WI38 (cell line): ENCODE results near the gene CTRB1.

Experiments
- H3K4me3 ChIP-seq: 2 replicates; pipeline ENCODE4 v1.5.1; 2011; ENCODE audit warnings: low read depth, mild to moderate bottlenecking, control low read depth, low read length
- CTCF ChIP-seq: IDR thresholded peaks from 2 replicates; pipeline ENCODE4 v1.5.1; 2012; ENCODE audit warnings: low read depth, mild to moderate bottlenecking, control low read depth, low read length

The CTRB1 gene

DNA sequence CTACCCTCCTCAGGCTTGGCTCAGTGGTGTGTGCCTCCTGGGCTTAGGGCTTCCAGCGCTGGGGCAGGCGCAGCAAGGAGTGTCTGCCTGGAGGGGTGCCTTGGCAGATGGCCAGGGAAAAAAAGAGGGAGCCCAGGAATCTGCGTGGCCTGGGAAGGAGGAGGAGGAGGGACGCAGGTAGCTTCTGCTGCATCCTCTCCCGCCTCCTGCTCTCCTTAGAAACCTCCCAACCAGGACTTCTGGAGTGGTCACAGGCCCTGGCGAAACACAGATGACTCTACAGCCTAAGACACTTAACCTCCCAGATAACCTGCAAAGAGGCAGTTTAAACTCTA is 40.0 kb downstream of the CTRB1 start:
- H3K4me3 ChIP-seq = no peak overlapping the region
- no peak for TF ChIP-seq CTCF

GRCh38 chr16:75260851-75261589 is 42.2 kb downstream of the CTRB1 start:
- no peak overlapping the region for H3K4me3 ChIP-seq
- TF ChIP-seq CTCF = no peak

- H3K4me3 ChIP-seq = no peak overlapping the region
- TF ChIP-seq CTCF = no peak
Measured at GRCh38 chr16:75261590-75262078, 42.8 kb downstream of the CTRB1 start.

DNA sequence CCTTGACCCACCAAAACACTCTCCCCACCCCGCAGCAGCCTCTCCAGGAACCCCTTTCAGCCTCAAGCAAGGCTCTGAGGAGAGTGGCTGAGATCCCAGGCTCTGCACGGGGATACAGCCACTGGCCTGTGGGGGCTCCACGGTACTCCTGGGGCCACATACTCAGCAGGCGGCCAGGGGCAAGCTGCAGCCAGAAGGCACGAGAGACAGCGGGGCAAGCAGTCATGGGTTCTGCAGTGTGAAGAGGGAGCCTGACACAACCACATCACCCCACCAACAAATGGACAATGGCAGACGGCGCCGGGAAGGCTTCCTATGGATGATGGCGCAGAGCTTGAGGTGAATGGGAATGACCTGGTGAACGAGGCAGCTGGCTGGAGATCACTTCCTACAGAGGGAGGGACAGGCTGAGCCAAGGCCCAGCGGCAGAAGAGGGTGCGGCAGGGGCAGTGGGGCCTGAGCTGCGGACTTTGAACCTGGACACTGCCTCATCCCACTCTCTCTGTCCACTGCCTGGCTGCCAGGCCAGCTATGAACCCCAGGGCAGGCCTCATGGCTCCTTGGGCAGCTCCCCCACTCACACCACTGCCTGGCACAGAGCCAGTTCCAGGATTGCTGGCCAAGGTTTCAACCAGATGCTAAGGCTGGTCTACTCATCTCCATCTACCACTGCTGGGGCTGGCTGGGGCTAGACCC is 43.5 kb downstream of the CTRB1 start:
- no peak overlapping the region for H3K4me3 ChIP-seq
- TF ChIP-seq CTCF = no peak

GRCh38 chr16:75262800-75263127 is 44.0 kb downstream of the CTRB1 start:
- TF ChIP-seq CTCF = no peak
- H3K4me3 ChIP-seq = no peak overlapping the region; the same call in 1 of the 2 replicates

DNA sequence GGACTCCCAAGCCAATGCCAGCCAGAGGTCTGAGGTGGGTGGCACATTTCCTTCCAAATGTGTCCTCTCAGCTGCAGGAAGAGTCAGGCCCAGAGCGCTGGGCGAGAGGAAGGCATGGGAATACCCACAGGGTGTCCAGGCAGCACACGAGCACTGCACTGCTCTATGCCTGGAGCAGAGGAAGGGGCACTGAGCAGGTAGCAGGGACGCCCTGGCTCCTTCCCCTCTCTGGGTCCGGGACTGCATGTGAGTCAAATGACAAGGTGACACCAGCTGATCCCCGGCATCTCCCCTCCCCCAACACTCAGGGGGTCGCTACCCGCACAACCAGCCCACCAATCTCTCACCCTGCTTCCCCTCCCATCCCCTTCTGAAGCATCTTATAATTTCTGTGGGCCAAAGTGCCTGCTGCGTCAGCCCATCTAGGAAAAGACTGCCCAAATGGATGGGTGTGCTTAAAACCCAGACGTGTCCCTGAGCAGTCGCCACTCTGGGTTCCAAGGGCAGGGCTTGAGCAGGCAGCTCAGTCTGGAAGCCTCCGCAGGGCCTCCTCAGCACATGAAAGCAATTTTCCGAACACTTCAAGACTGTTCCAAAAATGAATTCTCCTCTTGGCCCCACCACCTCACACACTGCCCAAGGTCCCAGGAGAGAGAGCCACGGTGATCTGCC is 44.6 kb downstream of the CTRB1 start:
- H3K4me3 ChIP-seq = peak overlapping the region; percentile 98

More for the DNA sequence above, 44.6 kb downstream of the CTRB1 start:
- TF ChIP-seq CTCF = no peak
